Thoracic aorta (tissue), 2 donors: ENCODE results near the gene FBXO21. TPM values are rescaled to one million over a fixed set of nuclear protein-coding genes. Genes with fewer than 3 reads are reported as not detected.
"Not testable (repeated sequence)": the region's sequence is repeated elsewhere in the genome, so short reads cannot be mapped to it uniquely, and the experiment has no call there.

Source experiments
- ATAC-seq: fragments of 150-250 bp; one replicate; pipeline ENCODE4 v1.8.0; 2017; ENCODE audit warnings: low read depth; ENCODE audit not compliant: insufficient number of reproducible peaks, low FRiP score
- DNase-seq: peaks from one replicate; pipeline ENCODE4 v3.0.0-alpha.2; 2020; ENCODE audit warnings: low spot score
- H3K27ac ChIP-seq, 2 donors: fragments of 200-600 bp; sonication (generic); 1 replicate in 1 of 2; 2 replicates in 1 of 2; pipeline ENCODE4 v1.5.1; 2016; ENCODE audit warnings: mild to moderate bottlenecking in 2 of 2, moderate library complexity in 2 of 2
- H3K27me3 ChIP-seq: fragments of 200-600 bp; sonication (generic); replicated peaks from 2 replicates; pipeline ENCODE4 v1.6.0; 2016; ENCODE audit warnings: mild to moderate bottlenecking; ENCODE audit not compliant: insufficient read depth
- H3K36me3 ChIP-seq: fragments of 200-600 bp; sonication (generic); one replicate; pipeline ENCODE4 v1.5.1; 2016
- H3K4me1 ChIP-seq, 2 donors: fragments of 200-600 bp; sonication (generic); 1 replicate in 1 of 2; 2 replicates in 1 of 2; pipeline versions ENCODE4 v1.5.1 to v1.6.0; 2016; ENCODE audit warnings: low read depth in 2 of 2, mild to moderate bottlenecking in 1 of 2; ENCODE audit not compliant: control insufficient read depth in 1 of 2
- H3K4me3 ChIP-seq: fragments of 200-600 bp; sonication (generic); 2 replicates; pipeline ENCODE4 v1.5.1; 2016; ENCODE audit warnings: mild to moderate bottlenecking
- H3K9me3 ChIP-seq: fragments of 200-600 bp; sonication (generic); 2 replicates; pipeline ENCODE4 v1.5.1; 2016
- total RNA-seq, 2 donors: library from RNA; depleted of rRNA; stranded (reverse); fragments of >200 nt; gene quantifications; one replicate each; pipeline versions ENCODE4 v1.1.0 to v1.2.3, GENCODE V29; 2016
- TF ChIP-seq, protein P1 (sequence below): fragments of 200-600 bp; sonication (generic); IDR thresholded peaks from one replicate; pipeline ENCODE4 v1.5.1; 2019; ENCODE audit warnings: antibody characterized with exemption

FBXO21 gene
- total RNA-seq, 2 donors from 2014 or later, result 48.9 to 97.5 TPM

DNA sequence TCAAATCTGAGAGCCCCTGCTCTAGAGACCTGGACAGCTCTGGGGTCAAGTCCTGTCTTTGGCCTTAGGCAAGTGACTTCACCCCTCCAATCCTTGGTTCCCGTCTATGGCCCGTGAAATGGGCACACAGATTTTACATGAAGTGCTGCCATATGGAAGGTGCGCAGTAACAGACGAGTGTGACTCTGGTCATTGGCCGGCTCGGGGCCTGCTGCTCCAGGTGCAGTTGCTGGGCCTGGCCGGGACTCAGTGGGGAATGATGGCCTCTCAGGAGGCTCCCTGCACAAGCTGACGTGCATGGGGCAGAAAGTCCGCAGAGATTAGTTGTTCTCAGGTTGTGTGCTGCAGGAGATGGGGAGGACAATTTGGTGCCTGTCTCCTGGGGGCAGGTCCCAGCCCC lies 77.0 kb downstream of the FBXO21 start:
- no peak for ATAC-seq
- Histone ChIP-seq H3K4me1 (peaks cover 0 to 3% of the 10 kb centered on the region in 2 donors), H3K36me3 (no peaks in the 10 kb centered on the region), H3K4me3 (no peak overlapping the region), H3K9me3 (no peaks in the 10 kb centered on the region), H3K27ac (no peak overlapping the region), H3K27me3 (no peaks in the 10 kb centered on the region)
- TF ChIP-seq, protein P1, sequence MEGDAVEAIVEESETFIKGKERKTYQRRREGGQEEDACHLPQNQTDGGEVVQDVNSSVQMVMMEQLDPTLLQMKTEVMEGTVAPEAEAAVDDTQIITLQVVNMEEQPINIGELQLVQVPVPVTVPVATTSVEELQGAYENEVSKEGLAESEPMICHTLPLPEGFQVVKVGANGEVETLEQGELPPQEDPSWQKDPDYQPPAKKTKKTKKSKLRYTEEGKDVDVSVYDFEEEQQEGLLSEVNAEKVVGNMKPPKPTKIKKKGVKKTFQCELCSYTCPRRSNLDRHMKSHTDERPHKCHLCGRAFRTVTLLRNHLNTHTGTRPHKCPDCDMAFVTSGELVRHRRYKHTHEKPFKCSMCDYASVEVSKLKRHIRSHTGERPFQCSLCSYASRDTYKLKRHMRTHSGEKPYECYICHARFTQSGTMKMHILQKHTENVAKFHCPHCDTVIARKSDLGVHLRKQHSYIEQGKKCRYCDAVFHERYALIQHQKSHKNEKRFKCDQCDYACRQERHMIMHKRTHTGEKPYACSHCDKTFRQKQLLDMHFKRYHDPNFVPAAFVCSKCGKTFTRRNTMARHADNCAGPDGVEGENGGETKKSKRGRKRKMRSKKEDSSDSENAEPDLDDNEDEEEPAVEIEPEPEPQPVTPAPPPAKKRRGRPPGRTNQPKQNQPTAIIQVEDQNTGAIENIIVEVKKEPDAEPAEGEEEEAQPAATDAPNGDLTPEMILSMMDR, result no peak
- no peak for DNase-seq

DNA sequence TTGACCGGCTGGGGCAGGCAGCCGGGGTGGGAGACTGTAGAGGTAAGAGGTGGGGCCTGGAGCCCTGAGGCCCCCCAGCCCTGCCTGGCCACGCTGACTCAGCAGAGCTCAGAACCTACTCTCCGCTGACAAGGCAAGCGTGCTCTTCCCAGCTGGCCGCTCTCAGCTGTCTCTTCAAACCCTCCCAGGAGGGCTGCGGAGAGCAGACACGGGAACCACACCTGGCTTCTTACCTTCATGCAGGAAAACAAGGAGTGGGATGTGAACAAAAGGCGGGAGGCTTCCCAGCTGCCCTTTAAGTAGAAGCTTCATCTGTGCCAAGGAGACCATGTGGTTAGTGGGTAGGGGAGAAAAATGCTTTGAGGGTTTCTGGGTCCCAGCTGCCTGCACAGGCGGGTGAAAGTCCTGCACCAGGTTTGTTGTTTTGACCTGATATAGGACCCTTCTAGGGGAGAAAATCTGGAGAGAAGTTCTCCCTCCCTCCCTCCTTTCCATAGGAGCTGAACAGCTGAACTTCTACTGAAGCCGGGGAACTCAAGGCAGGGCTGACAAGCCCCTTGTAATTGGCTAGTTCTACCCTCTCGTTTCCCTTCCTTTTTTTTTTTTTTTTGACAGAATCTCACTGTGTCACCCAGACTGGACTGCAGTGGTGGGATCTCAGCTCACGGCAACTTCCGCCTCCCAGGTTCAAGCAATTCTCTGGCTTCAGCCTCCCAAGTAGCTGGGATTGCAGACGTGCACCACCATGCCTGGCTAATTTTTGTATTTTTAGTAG lies 78.3 kb downstream of the FBXO21 start:
- H3K27me3 ChIP-seq, result no peaks in the 10 kb centered on the region
- H3K36me3 ChIP-seq, result no peaks in the 10 kb centered on the region
- no peaks in the 10 kb centered on the region for H3K4me1 ChIP-seq
- H3K4me3 ChIP-seq, result no peak overlapping the region
- TF ChIP-seq, protein P1, result no peak
- ATAC-seq (no peak), DNase-seq (no peak)
- no peaks in the 10 kb centered on the region for H3K9me3 ChIP-seq
- no peak overlapping the region for H3K27ac ChIP-seq

DNA sequence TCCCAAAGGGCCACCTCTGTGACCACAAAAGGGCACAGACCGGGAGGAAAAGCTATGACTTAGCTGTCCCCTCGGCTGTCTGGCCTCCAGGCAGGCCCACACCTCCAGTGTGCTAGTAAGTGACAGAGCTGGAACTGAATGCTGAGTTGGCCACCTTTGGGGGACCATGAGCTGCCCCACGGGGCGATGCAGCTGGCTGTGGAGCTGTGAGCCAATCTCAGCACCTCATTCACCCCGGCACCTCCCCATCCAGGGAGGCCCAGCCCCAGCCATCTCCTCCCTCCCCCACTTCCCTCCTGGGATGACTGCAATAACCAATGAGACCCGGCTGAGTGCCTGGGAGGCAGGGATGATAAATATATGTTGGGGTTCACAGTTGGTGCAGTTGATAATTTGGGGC lies 78.9 kb downstream of the FBXO21 start:
- Histone ChIP-seq H3K36me3 (no peaks in the 10 kb centered on the region), H3K27ac (no peak overlapping the region), H3K4me3 (no peak overlapping the region), H3K9me3 (no peaks in the 10 kb centered on the region), H3K27me3 (no peaks in the 10 kb centered on the region), H3K4me1 (no peaks in the 10 kb centered on the region)
- ATAC-seq (no peak), DNase-seq (no peak)
- TF ChIP-seq, protein P1, result no peak

DNA sequence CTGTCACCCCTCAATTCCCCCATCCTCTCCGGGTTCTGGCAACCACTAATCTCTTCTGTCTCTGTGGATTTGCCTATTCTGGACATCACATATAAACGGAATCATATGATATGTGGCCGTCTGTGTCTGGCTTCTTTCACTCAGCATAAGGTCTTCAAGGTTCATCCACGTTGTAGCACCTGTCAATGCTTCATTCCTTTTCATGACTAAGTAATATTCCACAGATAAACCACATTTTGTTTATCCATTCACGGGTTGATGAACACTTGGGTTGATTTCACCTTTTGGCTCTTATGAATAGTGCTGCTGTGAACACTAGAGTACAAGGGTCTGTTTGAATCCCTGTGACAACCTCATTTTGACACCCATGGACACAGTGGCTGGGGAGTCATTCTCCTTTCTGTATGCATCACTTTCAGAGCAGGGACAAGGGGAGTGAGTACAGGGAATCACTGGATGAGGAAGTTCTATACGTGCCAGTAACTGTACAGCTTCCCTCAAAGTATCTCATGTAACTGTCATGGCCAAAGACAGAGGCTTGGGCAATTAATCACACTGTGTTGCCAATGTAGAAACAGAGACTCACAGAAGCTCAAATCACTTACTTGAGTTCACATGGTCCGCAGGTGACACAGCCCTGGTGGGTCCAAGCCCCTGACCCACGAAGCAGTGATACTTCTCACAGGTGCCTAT lies 80.2 kb downstream of the FBXO21 start:
- no peaks in the 10 kb centered on the region for H3K27me3 ChIP-seq
- no peak overlapping the region for H3K27ac ChIP-seq
- DNase-seq, result no peak
- TF ChIP-seq, protein P1, result no peak
- no peak overlapping the region for H3K4me3 ChIP-seq
- H3K36me3 ChIP-seq, result no peaks in the 10 kb centered on the region
- H3K9me3 ChIP-seq, result no peaks in the 10 kb centered on the region
- H3K4me1 ChIP-seq, result no peaks in the 10 kb centered on the region
- ATAC-seq, result no peak

DNA sequence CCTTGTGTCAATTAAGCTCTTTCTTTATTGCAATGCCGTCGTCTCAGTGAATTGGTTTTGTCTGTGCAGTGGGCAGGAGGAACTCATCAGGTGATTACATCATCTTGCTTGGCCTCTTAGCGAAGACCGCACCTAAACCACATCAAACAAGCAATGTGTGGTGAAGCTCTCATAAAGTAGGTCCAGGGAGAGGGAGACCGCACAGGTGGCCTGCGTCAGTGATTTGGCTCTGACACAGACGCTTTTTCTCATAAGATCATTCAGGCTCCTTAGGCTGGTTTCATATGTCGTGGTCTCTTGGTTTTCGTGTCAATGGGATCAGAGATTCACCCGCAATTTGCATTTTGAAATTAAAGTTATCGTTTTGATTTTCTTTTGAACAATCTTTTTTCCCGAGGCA lies 84.4 kb downstream of the FBXO21 start:
- no peaks in the 10 kb centered on the region for H3K36me3 ChIP-seq
- DNase-seq, result no peak
- no peak for ATAC-seq

DNA sequence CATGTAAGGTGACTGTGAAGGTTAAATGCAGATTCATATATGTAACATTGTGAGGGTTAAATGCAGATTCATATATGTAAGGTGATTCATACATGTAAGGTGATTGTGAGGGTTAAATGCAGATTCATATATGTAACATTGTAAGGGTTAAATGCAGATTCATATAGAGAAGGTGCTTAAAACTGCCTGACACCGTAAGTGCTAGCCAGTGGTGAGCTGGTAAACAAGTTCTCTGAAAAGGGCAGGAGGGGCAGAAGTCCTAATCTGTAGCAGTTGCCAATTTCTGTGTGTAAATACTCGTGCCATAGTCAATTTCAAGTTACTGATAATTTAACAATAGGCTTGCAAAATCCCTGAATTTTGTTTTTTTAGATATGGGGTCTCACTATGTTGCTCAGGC lies 86.3 kb downstream of the FBXO21 start:
- H3K9me3 ChIP-seq, H3K27ac ChIP-seq, DNase-seq, H3K4me1 ChIP-seq, H3K36me3 ChIP-seq, H3K27me3 ChIP-seq, ATAC-seq, H3K4me3 ChIP-seq: not testable (repeated sequence)

More for the DNA sequence above, 84.4 kb downstream of the FBXO21 start:
- H3K27ac ChIP-seq, result no peak overlapping the region
- TF ChIP-seq, protein P1, result no peak
- H3K9me3 ChIP-seq, result no peaks in the 10 kb centered on the region
- no peaks in the 10 kb centered on the region for H3K4me1 ChIP-seq
- no peaks in the 10 kb centered on the region for H3K27me3 ChIP-seq
- no peak overlapping the region for H3K4me3 ChIP-seq
